ENCODE data around the gene IKZF3. TPM values are rescaled to one million over a fixed set of nuclear protein-coding genes. Genes with fewer than 3 reads are reported as not detected.

Gene IKZF3
- total and polyA plus RNA-seq, 10 of the 15 experiments (the other 5 are each of a cell fraction or from before 2014, with no cell fraction given): 5.5 to 98.2 (median 47.6) TPM

- TF ChIP-seq ZNF687 (IDR thresholded peaks at IDR 0.05): peak; percentile 68
- no peak for TF ChIP-seq NFXL1 (IDR thresholded peaks at IDR 0.05; ENCODE audit: borderline replicate concordance)
- peak in 1 of 2 experiments; percentile 97; a peak in 2 of 3 replicates for TF ChIP-seq EGR1 (IDR thresholded peaks at IDR 0.05; ENCODE audit: borderline replicate concordance in 1 of 2, low read depth in 2 of 2, low read length in 2 of 2)
- TF ChIP-seq SMARCA5 (IDR thresholded peaks at IDR 0.05): peak; percentile 95; the same call in 1 of the 2 replicates
- peak; percentile 29; the same call in 1 of the 2 replicates for TF ChIP-seq CBX5 (IDR thresholded peaks at IDR 0.05; ENCODE audit: low read depth)
- TF ChIP-seq CHD4 (IDR thresholded peaks at IDR 0.05): no peak
- peak; percentile 57; the same call in 1 of the 2 replicates for TF ChIP-seq ZBED1 (IDR thresholded peaks at IDR 0.05; ENCODE audit: borderline replicate concordance)
- TF ChIP-seq YBX1 (IDR thresholded peaks at IDR 0.05): no peak
- TF ChIP-seq DPF2 (IDR thresholded peaks at IDR 0.05): peak; percentile 99
- no peak for TF ChIP-seq ZBTB4 (CRISPR knock-in tag; IDR thresholded peaks at IDR 0.05)
- peak; percentile 48 for TF ChIP-seq YY1 (IDR thresholded peaks at IDR 0.05; ENCODE audit: low read depth, low read length)
- TF ChIP-seq BMI1 (IDR thresholded peaks at IDR 0.05; ENCODE audit: borderline replicate concordance): peak; percentile 53; the same call in 1 of the 2 replicates
- TF ChIP-seq FOXK2 (IDR thresholded peaks at IDR 0.05): no peak
- 0 out of 2 replicates have a peak, but pooled peaks have one; percentile 44 for TF ChIP-seq PML (IDR thresholded peaks at IDR 0.05; ENCODE audit: low read length)
- TF ChIP-seq CEBPZ (IDR thresholded peaks at IDR 0.05; ENCODE audit: low read depth, low read length): no peak; the same call in 1 of the 2 replicates
- TF ChIP-seq MTA2 (IDR thresholded peaks at IDR 0.05; ENCODE audit: low read depth): peak; percentile 86
- TF ChIP-seq HDAC6 (IDR thresholded peaks at IDR 0.05; ENCODE audit: unreplicated experiment): peak; percentile 23
- peak; percentile 78 for TF ChIP-seq SPI1 (IDR thresholded peaks at IDR 0.05; ENCODE audit: borderline replicate concordance, insufficient read depth, low read depth, low read length)
- no peak for TF ChIP-seq SREBF2 (IDR thresholded peaks at IDR 0.05; ENCODE audit: low read length)
Observed at GRCh38 chr17:39754161-39754957, 109.8 kb downstream of the IKZF3 start (continued).
